PC-9 (cell line): Measurements from ENCODE around the gene PDZD7. TPM values are rescaled to one million over a fixed set of nuclear protein-coding genes. Genes with fewer than 3 reads are reported as not detected.

Source experiments
- BruUV-seq: library from RNA; stranded (reverse); fragments of 400-500 nt; replicated peaks from 2 replicates; lab custom pipeline; 2021; lab: Mats Ljungman, UMichigan
- CTCF ChIA-PET: fragments of 300-600 bp; sonication (Branson Sonifier 250); formaldehyde crosslinking; loops from one replicate; lab custom pipeline; 2022; ENCODE audit warnings: antibody characterized with exemption; lab: Charles Lee
- POLR2A ChIA-PET: fragments of 300-600 bp; sonication (Branson Sonifier 250); formaldehyde crosslinking; loops from one replicate; lab custom pipeline; 2022; ENCODE audit warnings: antibody characterized with exemption; ENCODE audit not compliant: unreplicated experiment; lab: Charles Lee
- DNase-seq, 2 experiments: peaks; one replicate each; pipeline versions ENCODE4 v3.0.0 to v3.0.0-alpha.2; 2015 to 2022; ENCODE audit warnings: mixed read lengths in 1 of 2
- H2AFZ ChIP-seq: fragments of 200-600 bp; sonication (generic); 2 replicates; pipeline ENCODE4 v1.8.1; 2017; ENCODE audit warnings: antibody characterized with exemption
- H3F3A ChIP-seq: fragments of 200-600 bp; sonication (generic); 2 replicates; pipeline ENCODE4 v1.8.1; 2017; ENCODE audit warnings: antibody characterized with exemption, mild to moderate bottlenecking, low read depth; ENCODE audit not compliant: insufficient read depth
- H3K27ac ChIP-seq: fragments of 200-600 bp; sonication (generic); 2 replicates; pipeline ENCODE4 v1.6.1; 2016; ENCODE audit warnings: mixed run types
- H3K27me3 ChIP-seq: fragments of 200-600 bp; sonication (generic); 2 replicates; pipeline ENCODE4 v1.6.1; 2016; ENCODE audit warnings: low read depth, mixed run types; ENCODE audit not compliant: insufficient read depth
- H3K36me3 ChIP-seq: fragments of 200-600 bp; sonication (generic); 2 replicates; pipeline ENCODE4 v1.6.1; 2016; ENCODE audit warnings: low read depth, mixed run types
- H3K4me1 ChIP-seq: fragments of 200-600 bp; sonication (generic); replicated peaks from 2 replicates; pipeline ENCODE4 v1.6.1; 2016; ENCODE audit warnings: mixed run types; ENCODE audit not compliant: insufficient read depth
- H3K4me2 ChIP-seq: fragments of 200-600 bp; sonication (generic); 2 replicates; pipeline ENCODE4 v1.6.1; 2017; ENCODE audit warnings: mixed run types
- H3K4me3 ChIP-seq: fragments of 200-600 bp; sonication (generic); 2 replicates; pipeline ENCODE4 v1.6.1; 2016; ENCODE audit warnings: mixed run types
- H3K79me2 ChIP-seq: fragments of 200-600 bp; sonication (generic); 2 replicates; pipeline ENCODE4 v1.6.1; 2017; ENCODE audit warnings: low read depth, mixed run types
- H3K9me2 ChIP-seq: fragments of 200-600 bp; sonication (generic); 2 replicates; pipeline ENCODE4 v1.8.1; 2017; ENCODE audit warnings: mild to moderate bottlenecking; ENCODE audit not compliant: insufficient read depth
- H3K9me3 ChIP-seq: fragments of 200-600 bp; sonication (generic); 2 replicates; pipeline ENCODE4 v1.8.1; 2016; ENCODE audit warnings: low read depth; ENCODE audit not compliant: insufficient read depth
- H4K20me1 ChIP-seq: fragments of 200-600 bp; sonication (generic); 2 replicates; pipeline ENCODE4 v1.8.1; 2017; ENCODE audit not compliant: insufficient read depth
- CTCF ChIP-seq: fragments of 200-600 bp; sonication (generic); conservative IDR thresholded peaks from 2 replicates; pipeline ENCODE4 v1.6.1; 2017; ENCODE audit warnings: mixed run types, antibody characterized with exemption, mild to moderate bottlenecking, moderate library complexity
- EZH2 ChIP-seq: fragments of 200-600 bp; sonication (generic); IDR thresholded peaks from 2 replicates; pipeline ENCODE4 v1.8.0; 2017; ENCODE audit warnings: antibody characterized with exemption, low read depth
- intact Hi-C: fragments of 100-400 bp; cut with micrococcal nuclease; formaldehyde crosslinking; loops from one replicate; pipeline ENCODE4 v1.10.0; 2022; ENCODE audit not compliant: unreplicated experiment
- total RNA-seq: library from RNA; stranded (reverse); gene quantifications from 2 replicates; pipeline ENCODE4 v1.2.3, GENCODE V29; 2021

The PDZD7 gene
- total RNA-seq, 1 experiment from 2014 or later, result 2.8 TPM

GRCh38 chr10:100980311-100980710 is 50.6 kb downstream of the PDZD7 start:
- Histone ChIP-seq H3K9me2 (no peaks in the 10 kb centered on the region), H4K20me1 (no peaks in the 10 kb centered on the region), H3F3A (no peaks in the 10 kb centered on the region), H3K4me3 (no peak overlapping the region), H3K79me2 (0 out of 2 replicates have a peak, but pooled peaks cover under 1% of the 10 kb centered on the region), H3K4me2 (no peak overlapping the region), H3K27me3 (no peaks in the 10 kb centered on the region), H2AFZ (no peak overlapping the region), H3K27ac (no peak overlapping the region), H3K4me1 (peaks cover 9% of the 10 kb centered on the region), H3K9me3 (no peaks in the 10 kb centered on the region), H3K36me3 (no peaks in the 10 kb centered on the region)
- ChIA-PET CTCF (no interaction called here), POLR2A (no interaction called here)
- BruUV-seq, result no TSS peak
- no peak for TF ChIP-seq EZH2
- TF ChIP-seq CTCF, result no peak
- intact Hi-C loops, result no loop called here
- DNase-seq, result no peak

GRCh38 chr10:100979791-100980272 is 51.1 kb downstream of the PDZD7 start:
- Histone ChIP-seq H3F3A (no peaks in the 10 kb centered on the region), H3K79me2 (no peaks in the 10 kb centered on the region), H3K27me3 (no peaks in the 10 kb centered on the region), H3K9me2 (no peaks in the 10 kb centered on the region), H3K4me3 (no peak overlapping the region), H3K36me3 (no peaks in the 10 kb centered on the region), H3K9me3 (no peaks in the 10 kb centered on the region), H3K27ac (no peak overlapping the region), H3K4me2 (no peak overlapping the region), H4K20me1 (no peaks in the 10 kb centered on the region), H2AFZ (no peak overlapping the region), H3K4me1 (peaks cover 9% of the 10 kb centered on the region)
- DNase-seq, result no peak
- ChIA-PET POLR2A (no interaction called here), CTCF (no interaction called here)
- intact Hi-C loops, result no loop called here
- TF ChIP-seq EZH2 (no peak), CTCF (no peak)
- BruUV-seq, result no TSS peak

GRCh38 chr10:100978901-100979195 is 52.1 kb downstream of the PDZD7 start:
- intact Hi-C loops, result no loop called here
- no peaks in the 10 kb centered on the region for H3K9me2 ChIP-seq
- no peaks in the 10 kb centered on the region for H3K36me3 ChIP-seq
- no peaks in the 10 kb centered on the region for H3K27me3 ChIP-seq
- ChIA-PET CTCF (no interaction called here), POLR2A (no interaction called here)
- H3K4me2 ChIP-seq, result no peak overlapping the region
- H3F3A ChIP-seq, result no peaks in the 10 kb centered on the region
- no peaks in the 10 kb centered on the region for H3K9me3 ChIP-seq
- no peak overlapping the region for H2AFZ ChIP-seq
- H3K79me2 ChIP-seq, result no peaks in the 10 kb centered on the region
- H4K20me1 ChIP-seq, result no peaks in the 10 kb centered on the region
- no peak overlapping the region for H3K27ac ChIP-seq
- no peak for DNase-seq
- no TSS peak for BruUV-seq
- no peak overlapping the region for H3K4me3 ChIP-seq
- TF ChIP-seq CTCF, result no peak
- no peak for TF ChIP-seq EZH2
- peaks cover 9% of the 10 kb centered on the region for H3K4me1 ChIP-seq
